Panc1 (cell line): ENCODE measurements around the gene MYO3B.

Experiments used
- POLR2AphosphoS5 ChIP-seq: IDR thresholded peaks from 2 replicates; pipeline ENCODE4 v1.6.1; 2012; ENCODE audit warnings: mild to moderate bottlenecking, low read depth, low read length, moderate library complexity
- REST ChIP-seq, 2 experiments: IDR thresholded peaks; 2 replicates each; pipeline ENCODE4 v1.6.1; 2011 to 2012; ENCODE audit warnings: low read depth in 2 of 2, control low read depth in 1 of 2, low read length in 1 of 2, mild to moderate bottlenecking in 1 of 2, moderate library complexity in 1 of 2; ENCODE audit not compliant: insufficient read depth in 1 of 2
- SIN3A ChIP-seq: IDR thresholded peaks from 2 replicates; pipeline ENCODE4 v1.6.1; 2012; ENCODE audit warnings: low read depth, mild to moderate bottlenecking, low read length, moderate library complexity, borderline replicate concordance; ENCODE audit not compliant: insufficient read depth
- TCF7L2 ChIP-seq: IDR thresholded peaks from 2 replicates; pipeline ENCODE4 v1.6.1; 2011; ENCODE audit warnings: mild to moderate bottlenecking, low read depth, low read length, inconsistent platforms
- TF ChIP-seq, protein P1 (sequence below): fragments of 450-650 bp; IDR thresholded peaks from 2 replicates; pipeline ENCODE4 v1.5.1; 2017; ENCODE audit warnings: mild to moderate bottlenecking

- no peak for TF ChIP-seq POLR2AphosphoS5
- TF ChIP-seq, protein P1, sequence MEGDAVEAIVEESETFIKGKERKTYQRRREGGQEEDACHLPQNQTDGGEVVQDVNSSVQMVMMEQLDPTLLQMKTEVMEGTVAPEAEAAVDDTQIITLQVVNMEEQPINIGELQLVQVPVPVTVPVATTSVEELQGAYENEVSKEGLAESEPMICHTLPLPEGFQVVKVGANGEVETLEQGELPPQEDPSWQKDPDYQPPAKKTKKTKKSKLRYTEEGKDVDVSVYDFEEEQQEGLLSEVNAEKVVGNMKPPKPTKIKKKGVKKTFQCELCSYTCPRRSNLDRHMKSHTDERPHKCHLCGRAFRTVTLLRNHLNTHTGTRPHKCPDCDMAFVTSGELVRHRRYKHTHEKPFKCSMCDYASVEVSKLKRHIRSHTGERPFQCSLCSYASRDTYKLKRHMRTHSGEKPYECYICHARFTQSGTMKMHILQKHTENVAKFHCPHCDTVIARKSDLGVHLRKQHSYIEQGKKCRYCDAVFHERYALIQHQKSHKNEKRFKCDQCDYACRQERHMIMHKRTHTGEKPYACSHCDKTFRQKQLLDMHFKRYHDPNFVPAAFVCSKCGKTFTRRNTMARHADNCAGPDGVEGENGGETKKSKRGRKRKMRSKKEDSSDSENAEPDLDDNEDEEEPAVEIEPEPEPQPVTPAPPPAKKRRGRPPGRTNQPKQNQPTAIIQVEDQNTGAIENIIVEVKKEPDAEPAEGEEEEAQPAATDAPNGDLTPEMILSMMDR: no peak
- no peak for TF ChIP-seq SIN3A
- TF ChIP-seq REST (IDR thresholded peaks at IDR 0.05; ENCODE audit: insufficient read depth in 1 of 2, low read depth in 2 of 2, low read length in 1 of 2): no peak
- TF ChIP-seq TCF7L2: no peak
These were observed 44.9 kb downstream of the MYO3B start for GRCh38 chr2:170222842-170223241.
